Measurements from ENCODE around the gene RD3L.
A peak's percentile ranks its signal among the peaks of the same experiment; 100 is the strongest.

DNA sequence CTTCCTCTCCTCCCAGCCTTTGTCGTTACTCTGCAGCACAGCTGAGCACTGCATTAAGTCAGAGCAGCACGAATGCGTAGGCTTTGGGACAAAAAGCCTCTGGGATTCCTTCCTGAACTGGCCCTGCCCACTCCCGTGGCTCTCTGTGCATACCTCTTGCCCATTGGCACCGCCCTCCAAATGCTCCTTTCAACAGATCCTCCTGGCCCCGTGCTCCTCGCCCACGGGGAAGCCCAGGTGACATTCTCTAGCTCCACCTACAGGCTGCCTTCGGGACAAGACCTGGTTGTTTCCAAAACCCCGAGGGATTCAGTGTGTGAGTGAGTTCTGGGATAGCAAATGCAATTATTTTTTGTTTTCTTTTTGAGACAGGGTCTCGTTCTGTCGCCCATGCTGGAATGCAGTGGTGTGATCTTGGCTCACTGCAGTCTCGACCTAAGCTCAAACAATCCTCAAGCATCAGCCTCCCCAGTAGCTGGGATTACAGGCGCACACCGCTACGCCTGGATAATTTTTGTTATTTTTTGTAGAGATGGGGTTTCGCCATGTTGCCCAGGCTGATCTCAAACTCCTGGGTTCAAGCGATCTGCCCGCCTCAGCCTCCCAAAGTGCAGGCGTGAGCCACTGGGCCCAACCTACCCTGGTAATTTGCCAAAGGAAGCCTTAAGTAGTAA, 31.9 kb downstream of the RD3L start:
- TF ChIP-seq, protein P1, sequence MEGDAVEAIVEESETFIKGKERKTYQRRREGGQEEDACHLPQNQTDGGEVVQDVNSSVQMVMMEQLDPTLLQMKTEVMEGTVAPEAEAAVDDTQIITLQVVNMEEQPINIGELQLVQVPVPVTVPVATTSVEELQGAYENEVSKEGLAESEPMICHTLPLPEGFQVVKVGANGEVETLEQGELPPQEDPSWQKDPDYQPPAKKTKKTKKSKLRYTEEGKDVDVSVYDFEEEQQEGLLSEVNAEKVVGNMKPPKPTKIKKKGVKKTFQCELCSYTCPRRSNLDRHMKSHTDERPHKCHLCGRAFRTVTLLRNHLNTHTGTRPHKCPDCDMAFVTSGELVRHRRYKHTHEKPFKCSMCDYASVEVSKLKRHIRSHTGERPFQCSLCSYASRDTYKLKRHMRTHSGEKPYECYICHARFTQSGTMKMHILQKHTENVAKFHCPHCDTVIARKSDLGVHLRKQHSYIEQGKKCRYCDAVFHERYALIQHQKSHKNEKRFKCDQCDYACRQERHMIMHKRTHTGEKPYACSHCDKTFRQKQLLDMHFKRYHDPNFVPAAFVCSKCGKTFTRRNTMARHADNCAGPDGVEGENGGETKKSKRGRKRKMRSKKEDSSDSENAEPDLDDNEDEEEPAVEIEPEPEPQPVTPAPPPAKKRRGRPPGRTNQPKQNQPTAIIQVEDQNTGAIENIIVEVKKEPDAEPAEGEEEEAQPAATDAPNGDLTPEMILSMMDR (IDR thresholded peaks at IDR 0.05): peak in 1 of 3 donors; percentile 53
- TF ChIP-seq POLR2A (IDR thresholded peaks at IDR 0.05): no peak

Measured in lower leg skin (tissue), 3 donors.